D721Med (cell line): ENCODE results near the gene FAM98C.

Experiments used
- DNase-seq: peaks from one replicate; pipeline ENCODE4 v3.0.0; 2011; ENCODE audit warnings: low spot score; ENCODE audit not compliant: insufficient read length
- FAIRE-seq: peaks from 2 replicates; lab custom pipeline; 2011; peaks lifted over from hg19 to GRCh38; lab: Jason Lieb, UNC
- TF ChIP-seq, protein P1 (sequence below): IDR thresholded peaks from 2 replicates; pipeline ENCODE4 v1.5.1; 2012; ENCODE audit warnings: mild to moderate bottlenecking, control low read depth; ENCODE audit not compliant: insufficient read depth; ENCODE audit errors: missing control alignments

FAM98C gene

DNA sequence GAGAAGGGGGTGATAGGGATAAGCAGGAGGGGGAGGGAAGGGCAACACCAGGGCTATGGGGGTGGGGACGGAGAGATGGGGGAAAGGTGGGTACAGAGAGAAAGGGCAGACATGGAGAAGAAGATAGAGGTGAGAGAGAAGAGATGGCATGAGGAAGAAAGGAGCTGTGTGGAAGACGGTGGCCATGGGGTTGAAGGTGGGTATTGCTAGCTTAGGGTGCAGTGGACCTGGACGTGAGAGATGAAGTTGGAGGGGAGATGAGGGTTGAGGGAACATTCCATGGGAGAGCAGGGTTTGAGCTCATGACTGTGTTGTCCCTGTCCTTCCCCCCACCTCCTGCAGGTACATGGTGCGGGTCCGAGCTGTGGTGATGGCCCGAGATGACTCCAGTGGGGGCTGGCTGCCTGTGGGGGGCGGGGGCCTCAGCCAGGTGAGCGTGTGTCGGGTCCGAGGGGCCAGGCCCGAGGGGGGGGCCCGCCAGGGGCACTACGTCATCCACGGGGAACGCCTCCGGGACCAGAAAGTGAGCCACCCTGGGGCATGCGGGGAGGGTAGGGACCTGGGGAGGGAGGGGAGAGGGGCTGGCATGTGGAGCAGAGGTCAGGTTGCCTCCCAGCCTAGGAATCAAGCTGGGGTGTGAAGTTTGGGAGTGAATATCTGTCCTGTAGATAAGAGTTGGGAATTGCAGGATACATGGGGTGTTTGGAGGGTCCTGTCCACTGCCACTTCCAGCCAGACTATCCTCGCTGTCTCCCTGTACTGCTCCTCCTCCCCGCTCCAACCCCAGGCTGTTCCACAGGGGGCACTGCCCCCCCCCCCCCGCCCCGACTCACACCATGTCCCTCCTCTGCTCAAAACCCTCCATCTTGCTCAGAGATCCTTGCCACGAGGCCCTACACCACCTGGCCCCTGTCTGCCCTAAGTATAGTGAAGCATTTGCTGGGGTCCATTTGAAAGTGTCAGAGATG is 12.7 kb upstream of the FAM98C start:
- FAIRE-seq (no peak), DNase-seq (no peak)

DNA sequence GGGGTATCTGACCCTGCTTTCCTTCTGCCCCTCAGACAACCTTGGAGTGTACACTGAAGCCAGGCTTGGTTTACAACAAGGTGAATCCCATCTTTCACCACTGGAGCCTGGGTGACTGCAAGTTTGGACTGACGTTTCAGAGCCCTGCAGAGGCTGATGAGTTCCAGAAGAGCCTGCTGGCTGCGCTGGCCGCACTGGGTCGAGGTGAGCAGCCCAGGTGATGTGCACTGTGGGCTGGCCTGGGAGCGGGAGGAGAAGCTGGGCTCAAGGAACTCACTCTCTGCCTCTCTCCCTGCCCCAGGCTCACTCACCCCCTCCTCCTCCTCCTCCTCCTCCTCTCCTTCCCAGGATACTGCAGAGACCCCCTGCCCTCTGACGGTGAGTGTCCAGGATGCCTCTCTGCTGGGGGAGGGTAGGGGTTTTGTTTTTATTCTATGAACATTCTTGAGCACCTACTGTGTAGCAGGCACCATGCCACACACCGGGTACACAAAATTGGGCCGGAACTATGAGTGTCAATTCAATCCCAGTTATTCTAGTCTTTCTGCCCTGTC is 10.9 kb upstream of the FAM98C start:
- TF ChIP-seq, protein P1, sequence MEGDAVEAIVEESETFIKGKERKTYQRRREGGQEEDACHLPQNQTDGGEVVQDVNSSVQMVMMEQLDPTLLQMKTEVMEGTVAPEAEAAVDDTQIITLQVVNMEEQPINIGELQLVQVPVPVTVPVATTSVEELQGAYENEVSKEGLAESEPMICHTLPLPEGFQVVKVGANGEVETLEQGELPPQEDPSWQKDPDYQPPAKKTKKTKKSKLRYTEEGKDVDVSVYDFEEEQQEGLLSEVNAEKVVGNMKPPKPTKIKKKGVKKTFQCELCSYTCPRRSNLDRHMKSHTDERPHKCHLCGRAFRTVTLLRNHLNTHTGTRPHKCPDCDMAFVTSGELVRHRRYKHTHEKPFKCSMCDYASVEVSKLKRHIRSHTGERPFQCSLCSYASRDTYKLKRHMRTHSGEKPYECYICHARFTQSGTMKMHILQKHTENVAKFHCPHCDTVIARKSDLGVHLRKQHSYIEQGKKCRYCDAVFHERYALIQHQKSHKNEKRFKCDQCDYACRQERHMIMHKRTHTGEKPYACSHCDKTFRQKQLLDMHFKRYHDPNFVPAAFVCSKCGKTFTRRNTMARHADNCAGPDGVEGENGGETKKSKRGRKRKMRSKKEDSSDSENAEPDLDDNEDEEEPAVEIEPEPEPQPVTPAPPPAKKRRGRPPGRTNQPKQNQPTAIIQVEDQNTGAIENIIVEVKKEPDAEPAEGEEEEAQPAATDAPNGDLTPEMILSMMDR, result no peak
- no peak for FAIRE-seq
- no peak for DNase-seq

More for the DNA sequence above, 12.7 kb upstream of the FAM98C start:
- TF ChIP-seq, protein P1, result no peak

DNA sequence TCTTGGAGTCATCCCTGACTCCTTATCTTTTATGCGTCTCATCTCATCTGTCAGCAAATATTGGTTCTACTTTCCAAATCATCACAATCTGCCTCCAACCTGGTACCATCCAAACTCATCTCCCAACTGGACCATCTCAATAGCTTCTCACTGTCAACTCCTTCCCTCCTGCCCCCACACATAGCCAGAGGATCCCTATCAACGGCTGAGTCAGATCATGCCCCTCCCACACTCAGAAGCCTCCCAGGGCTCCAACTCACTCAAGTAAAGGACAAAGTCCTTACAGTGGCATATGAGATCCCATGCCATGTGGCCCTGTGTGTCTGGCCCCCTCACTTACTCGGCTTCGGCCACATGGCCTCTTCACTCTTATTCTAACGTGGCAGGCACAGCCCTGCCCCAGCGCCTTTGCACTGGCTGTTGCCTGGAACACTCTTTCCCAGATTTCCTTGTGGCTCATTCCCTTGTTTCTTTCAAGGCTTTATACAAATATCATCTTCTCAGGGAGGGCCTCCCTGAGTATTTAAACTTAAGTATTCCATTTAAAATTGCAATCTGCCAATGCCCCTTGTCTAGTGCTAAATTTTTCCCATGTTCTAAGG is 10.1 kb upstream of the FAM98C start:
- TF ChIP-seq, protein P1, result no peak
- no peak for FAIRE-seq
- DNase-seq, result no peak

DNA sequence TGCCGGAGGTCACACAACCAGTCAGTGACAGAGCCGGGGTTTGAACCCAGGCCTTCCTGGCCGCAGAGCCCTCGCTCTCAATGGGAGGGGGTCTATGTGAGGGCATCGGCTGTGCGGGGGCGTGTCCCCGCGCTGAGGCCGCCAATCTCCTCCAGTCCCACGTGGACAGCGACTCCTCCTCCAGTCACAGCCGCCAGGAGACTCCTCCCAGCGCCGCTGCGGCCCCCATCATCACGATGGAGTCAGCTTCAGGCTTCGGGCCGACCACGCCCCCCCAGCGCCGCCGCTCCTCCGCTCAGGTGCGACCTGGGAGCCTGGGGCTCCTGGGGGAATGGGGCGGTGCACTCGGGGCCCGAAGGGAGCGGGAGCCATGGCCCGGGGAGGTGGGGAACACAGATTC is 8.4 kb upstream of the FAM98C start:
- TF ChIP-seq, protein P1, result no peak
- no peak for FAIRE-seq
- DNase-seq, result no peak

DNA sequence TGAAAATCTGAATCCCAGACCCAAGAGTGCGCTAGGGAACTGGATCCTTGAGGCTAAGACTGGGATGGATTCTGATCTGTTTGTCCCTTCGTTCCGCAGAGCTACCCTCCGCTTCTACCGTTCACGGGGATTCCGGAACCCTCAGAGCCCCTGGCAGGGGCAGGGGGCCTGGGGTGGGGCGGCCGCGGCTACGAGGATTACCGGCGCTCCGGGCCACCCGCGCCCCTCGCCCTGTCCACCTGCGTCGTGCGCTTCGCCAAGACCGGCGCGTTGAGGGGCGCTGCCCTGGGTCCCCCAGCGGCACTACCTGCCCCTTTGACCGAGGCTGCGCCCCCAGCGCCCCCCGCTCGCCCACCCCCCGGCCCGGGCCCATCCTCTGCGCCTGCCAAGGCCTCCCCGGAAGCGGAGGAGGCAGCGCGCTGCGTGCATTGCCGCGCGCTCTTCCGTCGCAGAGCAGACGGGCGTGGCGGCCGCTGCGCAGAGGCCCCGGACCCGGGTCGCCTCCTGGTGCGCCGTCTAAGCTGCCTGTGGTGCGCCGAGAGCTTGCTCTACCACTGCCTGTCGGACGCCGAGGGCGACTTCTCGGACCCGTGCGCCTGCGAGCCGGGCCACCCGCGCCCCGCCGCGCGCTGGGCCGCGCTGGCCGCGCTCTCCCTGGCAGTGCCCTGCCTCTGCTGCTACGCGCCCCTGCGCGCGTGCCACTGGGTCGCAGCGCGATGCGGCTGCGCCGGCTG is 7.3 kb upstream of the FAM98C start:
- TF ChIP-seq, protein P1, result no peak
- FAIRE-seq (no peak), DNase-seq (no peak)

DNA sequence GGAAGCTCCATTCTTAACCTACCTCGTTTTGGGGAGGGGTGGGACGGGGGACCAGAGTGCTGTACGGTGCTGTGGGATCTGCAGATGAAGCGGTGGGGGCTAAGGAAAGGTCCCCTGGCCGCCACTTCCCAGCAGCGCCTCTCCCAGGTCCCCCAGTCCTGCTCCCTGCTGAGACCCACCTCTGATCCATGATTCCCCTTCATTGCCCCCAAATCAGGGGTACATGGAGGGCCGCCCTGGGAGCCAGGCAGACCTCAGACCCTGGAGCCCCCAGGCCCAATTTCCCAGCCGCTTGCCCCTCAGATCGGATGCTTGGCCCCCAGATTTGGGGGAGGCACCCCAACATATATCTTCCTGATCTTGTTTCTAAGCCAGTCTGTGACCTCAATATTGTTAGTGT is 3.8 kb upstream of the FAM98C start:
- TF ChIP-seq, protein P1, result no peak
- FAIRE-seq (no peak), DNase-seq (no peak)
